DOHH2 (cell line): ENCODE data around the gene SEC11C.

Source experiments
- CTCF ChIP-seq: fragments of 200-600 bp; sonication (generic); IDR thresholded peaks from one replicate; pipeline ENCODE4 v1.5.1; 2014; ENCODE audit warnings: antibody characterized with exemption, mild to moderate bottlenecking, low read depth, low read length; ENCODE audit not compliant: poor library complexity, severe bottlenecking
- EZH2phosphoT487 ChIP-seq: fragments of 200-600 bp; sonication (generic); IDR thresholded peaks from 2 replicates; pipeline ENCODE4 v1.6.1; 2017; ENCODE audit warnings: borderline replicate concordance, mild to moderate bottlenecking, antibody characterized with exemption, low read length, moderate library complexity, mixed read lengths

- TF ChIP-seq CTCF: no peak
- TF ChIP-seq EZH2phosphoT487: no peak
Observed at GRCh38 chr18:59101830-59102414, 37.8 kb upstream of the SEC11C start.
